Ishikawa (cell line): ENCODE results near the gene CD52.

Experiments
- CEBPB ChIP-seq: IDR thresholded peaks from 2 replicates; pipeline ENCODE4 v1.6.1; 2012
- EGR1 ChIP-seq: IDR thresholded peaks from 2 replicates; pipeline ENCODE4 v1.6.1; 2012
- EP300 ChIP-seq: IDR thresholded peaks from 2 replicates; pipeline ENCODE4 v1.6.1; 2012; ENCODE audit warnings: borderline replicate concordance
- FOXM1 ChIP-seq: IDR thresholded peaks from 2 replicates; pipeline ENCODE4 v1.6.1; 2012; ENCODE audit warnings: low read depth, borderline replicate concordance
- NFIC ChIP-seq: IDR thresholded peaks from 2 replicates; pipeline ENCODE4 v1.6.1; 2012
- RAD21 ChIP-seq: IDR thresholded peaks from 2 replicates; pipeline ENCODE4 v1.6.1; 2012; ENCODE audit warnings: low read depth
- TAF1 ChIP-seq: IDR thresholded peaks from 2 replicates; pipeline ENCODE4 v1.6.1; 2012; ENCODE audit warnings: low read depth, mild to moderate bottlenecking
- TF ChIP-seq, protein P1 (sequence below): IDR thresholded peaks from 2 replicates; pipeline ENCODE4 v1.6.1; 2012
- TF ChIP-seq, protein P2 (sequence below): IDR thresholded peaks from 2 replicates; pipeline ENCODE4 v1.6.1; 2012
- TF ChIP-seq, protein P3 (sequence below): IDR thresholded peaks from 2 replicates; pipeline ENCODE4 v1.6.1; 2012; ENCODE audit warnings: low read depth, mild to moderate bottlenecking

DNA sequence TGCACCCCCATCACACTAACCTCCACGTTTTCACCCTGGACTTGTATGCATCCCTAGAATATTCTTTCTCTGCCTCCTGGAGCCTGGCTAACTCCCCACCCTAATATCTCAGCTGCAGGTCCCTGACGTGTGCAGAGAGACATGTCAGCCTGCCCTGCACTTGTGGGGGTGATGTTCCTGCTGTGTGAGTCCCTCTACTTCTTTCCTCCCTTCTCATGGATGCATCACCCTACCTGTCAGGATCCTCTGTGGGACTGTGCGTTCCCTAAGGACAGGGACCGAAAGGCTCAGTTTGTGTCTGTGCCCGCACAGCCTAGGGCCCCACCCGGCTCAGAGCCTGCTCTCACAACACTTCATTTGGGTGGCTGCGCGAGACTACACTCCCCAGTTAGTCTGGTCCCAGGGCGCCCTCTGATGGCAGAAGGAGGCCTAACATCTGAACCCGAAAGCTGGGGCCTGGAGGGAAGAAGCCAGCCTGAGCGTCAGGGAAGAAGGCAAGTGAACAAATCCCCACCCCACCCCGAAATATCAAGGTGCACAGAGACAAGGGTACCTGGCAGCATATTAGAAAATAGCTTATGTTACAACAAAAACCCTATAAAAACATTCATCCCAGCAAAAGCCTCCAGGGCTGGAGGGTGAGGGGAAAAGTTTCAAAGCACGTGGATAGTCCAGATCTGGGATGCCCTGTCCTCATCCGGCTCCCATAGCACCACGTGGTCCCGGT lies 3.7 kb downstream of the CD52 start:
- no peak for TF ChIP-seq CEBPB
- TF ChIP-seq EP300, result no peak
- TF ChIP-seq RAD21, result peak; percentile 98
- TF ChIP-seq, protein P1, sequence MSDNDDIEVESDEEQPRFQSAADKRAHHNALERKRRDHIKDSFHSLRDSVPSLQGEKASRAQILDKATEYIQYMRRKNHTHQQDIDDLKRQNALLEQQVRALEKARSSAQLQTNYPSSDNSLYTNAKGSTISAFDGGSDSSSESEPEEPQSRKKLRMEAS, result no peak
- TF ChIP-seq, protein P2, sequence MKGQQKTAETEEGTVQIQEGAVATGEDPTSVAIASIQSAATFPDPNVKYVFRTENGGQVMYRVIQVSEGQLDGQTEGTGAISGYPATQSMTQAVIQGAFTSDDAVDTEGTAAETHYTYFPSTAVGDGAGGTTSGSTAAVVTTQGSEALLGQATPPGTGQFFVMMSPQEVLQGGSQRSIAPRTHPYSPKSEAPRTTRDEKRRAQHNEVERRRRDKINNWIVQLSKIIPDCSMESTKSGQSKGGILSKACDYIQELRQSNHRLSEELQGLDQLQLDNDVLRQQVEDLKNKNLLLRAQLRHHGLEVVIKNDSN, result no peak
- TF ChIP-seq TAF1, result no peak
- TF ChIP-seq FOXM1, result no peak
- TF ChIP-seq NFIC, result no peak
- TF ChIP-seq, protein P3, sequence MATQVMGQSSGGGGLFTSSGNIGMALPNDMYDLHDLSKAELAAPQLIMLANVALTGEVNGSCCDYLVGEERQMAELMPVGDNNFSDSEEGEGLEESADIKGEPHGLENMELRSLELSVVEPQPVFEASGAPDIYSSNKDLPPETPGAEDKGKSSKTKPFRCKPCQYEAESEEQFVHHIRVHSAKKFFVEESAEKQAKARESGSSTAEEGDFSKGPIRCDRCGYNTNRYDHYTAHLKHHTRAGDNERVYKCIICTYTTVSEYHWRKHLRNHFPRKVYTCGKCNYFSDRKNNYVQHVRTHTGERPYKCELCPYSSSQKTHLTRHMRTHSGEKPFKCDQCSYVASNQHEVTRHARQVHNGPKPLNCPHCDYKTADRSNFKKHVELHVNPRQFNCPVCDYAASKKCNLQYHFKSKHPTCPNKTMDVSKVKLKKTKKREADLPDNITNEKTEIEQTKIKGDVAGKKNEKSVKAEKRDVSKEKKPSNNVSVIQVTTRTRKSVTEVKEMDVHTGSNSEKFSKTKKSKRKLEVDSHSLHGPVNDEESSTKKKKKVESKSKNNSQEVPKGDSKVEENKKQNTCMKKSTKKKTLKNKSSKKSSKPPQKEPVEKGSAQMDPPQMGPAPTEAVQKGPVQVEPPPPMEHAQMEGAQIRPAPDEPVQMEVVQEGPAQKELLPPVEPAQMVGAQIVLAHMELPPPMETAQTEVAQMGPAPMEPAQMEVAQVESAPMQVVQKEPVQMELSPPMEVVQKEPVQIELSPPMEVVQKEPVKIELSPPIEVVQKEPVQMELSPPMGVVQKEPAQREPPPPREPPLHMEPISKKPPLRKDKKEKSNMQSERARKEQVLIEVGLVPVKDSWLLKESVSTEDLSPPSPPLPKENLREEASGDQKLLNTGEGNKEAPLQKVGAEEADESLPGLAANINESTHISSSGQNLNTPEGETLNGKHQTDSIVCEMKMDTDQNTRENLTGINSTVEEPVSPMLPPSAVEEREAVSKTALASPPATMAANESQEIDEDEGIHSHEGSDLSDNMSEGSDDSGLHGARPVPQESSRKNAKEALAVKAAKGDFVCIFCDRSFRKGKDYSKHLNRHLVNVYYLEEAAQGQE, result no peak
- no peak for TF ChIP-seq EGR1
